CD8-positive, alpha-beta memory T cell (primary cell): Measurements from ENCODE around the gene HLTF. TPM values are rescaled to one million over a fixed set of nuclear protein-coding genes. Genes with fewer than 3 reads are reported as not detected.

Experiments
- CTCF ChIA-PET: fragments of 350-600 bp; sonication (Branson Sonifier 250); formaldehyde crosslinking; loops from one replicate; lab custom pipeline; 2021; ENCODE audit warnings: antibody characterized with exemption; lab: Charles Lee
- POLR2A ChIA-PET: fragments of 350-600 bp; sonication (Branson Sonifier 250); formaldehyde crosslinking; loops from one replicate; lab custom pipeline; 2021; ENCODE audit warnings: antibody characterized with exemption; lab: Charles Lee
- DNase-seq, 5 donors: peaks; one replicate each; pipeline versions ENCODE4 v3.0.0 to v3.0.0-alpha.2; 2020 to 2022; ENCODE audit warnings: mixed read lengths in 1 of 5
- H3K27ac ChIP-seq: one replicate; pipeline ENCODE4 v1.7.0; 2013; ENCODE audit warnings: low read depth, mild to moderate bottlenecking, low read length, moderate library complexity
- H3K27me3 ChIP-seq: 2 replicates; pipeline ENCODE4 v1.7.0; 2013; ENCODE audit warnings: low read length, mild to moderate bottlenecking; ENCODE audit not compliant: insufficient read depth, poor library complexity, severe bottlenecking
- H3K36me3 ChIP-seq: 2 replicates; pipeline ENCODE4 v1.7.0; 2013; ENCODE audit warnings: mild to moderate bottlenecking, low read length, moderate library complexity; ENCODE audit not compliant: insufficient read depth
- H3K4me1 ChIP-seq: 2 replicates; pipeline ENCODE4 v1.7.0; 2013; ENCODE audit warnings: mild to moderate bottlenecking, low read length, moderate library complexity; ENCODE audit not compliant: insufficient read depth
- H3K4me3 ChIP-seq: 2 replicates; pipeline ENCODE4 v1.7.0; 2013; ENCODE audit warnings: mild to moderate bottlenecking, low read length
- H3K9me3 ChIP-seq: 2 replicates; pipeline ENCODE4 v1.7.0; 2013; ENCODE audit warnings: mild to moderate bottlenecking, low read length
- H3K27ac Mint-ChIP-seq, 8 donors: one replicate each; pipeline ENCODE4 v1.8.0; 2020 to 2021; ENCODE audit warnings: mixed read lengths in 8 of 8, mild to moderate bottlenecking in 6 of 8, inconsistent platforms in 3 of 8, moderate library complexity in 3 of 8
- H3K27me3 Mint-ChIP-seq, 2 donors: one replicate each; pipeline ENCODE4 v1.8.0; 2020 to 2021; ENCODE audit warnings: mixed read lengths in 2 of 2, mild to moderate bottlenecking in 1 of 2, moderate library complexity in 1 of 2
- H3K36me3 Mint-ChIP-seq, 3 donors: one replicate each; pipeline ENCODE4 v1.8.0; 2020 to 2021; ENCODE audit warnings: mixed read lengths in 3 of 3, inconsistent platforms in 1 of 3, mild to moderate bottlenecking in 1 of 3
- H3K4me1 Mint-ChIP-seq, 3 donors: one replicate each; pipeline ENCODE4 v1.8.0; 2020 to 2021; ENCODE audit warnings: mixed read lengths in 3 of 3, inconsistent platforms in 1 of 3, mild to moderate bottlenecking in 1 of 3
- H3K4me3 Mint-ChIP-seq, 7 donors: one replicate each; pipeline ENCODE4 v1.8.0; 2020 to 2021; ENCODE audit warnings: mixed read lengths in 7 of 7, mild to moderate bottlenecking in 6 of 7, moderate library complexity in 4 of 7, inconsistent platforms in 2 of 7
- H3K9me3 Mint-ChIP-seq, 5 donors: one replicate each; pipeline ENCODE4 v1.8.0; 2020 to 2022; ENCODE audit warnings: mixed read lengths in 5 of 5, mild to moderate bottlenecking in 3 of 5, moderate library complexity in 2 of 5, inconsistent platforms in 1 of 5
- polyA plus RNA-seq: library from polyadenylated mRNA; unstranded; fragments of 300-500 nt; fragmentation: Illumina TruSeq; gene quantifications from one replicate; pipeline ENCODE4 v1.2.3, GENCODE V29; 2021
- total RNA-seq, 2 experiments: library from RNA; stranded (reverse); gene quantifications; one replicate each; pipeline ENCODE4 v1.2.3, GENCODE V29; 2021

Gene HLTF, protein sequence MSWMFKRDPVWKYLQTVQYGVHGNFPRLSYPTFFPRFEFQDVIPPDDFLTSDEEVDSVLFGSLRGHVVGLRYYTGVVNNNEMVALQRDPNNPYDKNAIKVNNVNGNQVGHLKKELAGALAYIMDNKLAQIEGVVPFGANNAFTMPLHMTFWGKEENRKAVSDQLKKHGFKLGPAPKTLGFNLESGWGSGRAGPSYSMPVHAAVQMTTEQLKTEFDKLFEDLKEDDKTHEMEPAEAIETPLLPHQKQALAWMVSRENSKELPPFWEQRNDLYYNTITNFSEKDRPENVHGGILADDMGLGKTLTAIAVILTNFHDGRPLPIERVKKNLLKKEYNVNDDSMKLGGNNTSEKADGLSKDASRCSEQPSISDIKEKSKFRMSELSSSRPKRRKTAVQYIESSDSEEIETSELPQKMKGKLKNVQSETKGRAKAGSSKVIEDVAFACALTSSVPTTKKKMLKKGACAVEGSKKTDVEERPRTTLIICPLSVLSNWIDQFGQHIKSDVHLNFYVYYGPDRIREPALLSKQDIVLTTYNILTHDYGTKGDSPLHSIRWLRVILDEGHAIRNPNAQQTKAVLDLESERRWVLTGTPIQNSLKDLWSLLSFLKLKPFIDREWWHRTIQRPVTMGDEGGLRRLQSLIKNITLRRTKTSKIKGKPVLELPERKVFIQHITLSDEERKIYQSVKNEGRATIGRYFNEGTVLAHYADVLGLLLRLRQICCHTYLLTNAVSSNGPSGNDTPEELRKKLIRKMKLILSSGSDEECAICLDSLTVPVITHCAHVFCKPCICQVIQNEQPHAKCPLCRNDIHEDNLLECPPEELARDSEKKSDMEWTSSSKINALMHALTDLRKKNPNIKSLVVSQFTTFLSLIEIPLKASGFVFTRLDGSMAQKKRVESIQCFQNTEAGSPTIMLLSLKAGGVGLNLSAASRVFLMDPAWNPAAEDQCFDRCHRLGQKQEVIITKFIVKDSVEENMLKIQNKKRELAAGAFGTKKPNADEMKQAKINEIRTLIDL
- total RNA-seq (10 to 100 TPM; 17.5 to 18.6 TPM), polyA plus RNA-seq (20.9 TPM)

DNA sequence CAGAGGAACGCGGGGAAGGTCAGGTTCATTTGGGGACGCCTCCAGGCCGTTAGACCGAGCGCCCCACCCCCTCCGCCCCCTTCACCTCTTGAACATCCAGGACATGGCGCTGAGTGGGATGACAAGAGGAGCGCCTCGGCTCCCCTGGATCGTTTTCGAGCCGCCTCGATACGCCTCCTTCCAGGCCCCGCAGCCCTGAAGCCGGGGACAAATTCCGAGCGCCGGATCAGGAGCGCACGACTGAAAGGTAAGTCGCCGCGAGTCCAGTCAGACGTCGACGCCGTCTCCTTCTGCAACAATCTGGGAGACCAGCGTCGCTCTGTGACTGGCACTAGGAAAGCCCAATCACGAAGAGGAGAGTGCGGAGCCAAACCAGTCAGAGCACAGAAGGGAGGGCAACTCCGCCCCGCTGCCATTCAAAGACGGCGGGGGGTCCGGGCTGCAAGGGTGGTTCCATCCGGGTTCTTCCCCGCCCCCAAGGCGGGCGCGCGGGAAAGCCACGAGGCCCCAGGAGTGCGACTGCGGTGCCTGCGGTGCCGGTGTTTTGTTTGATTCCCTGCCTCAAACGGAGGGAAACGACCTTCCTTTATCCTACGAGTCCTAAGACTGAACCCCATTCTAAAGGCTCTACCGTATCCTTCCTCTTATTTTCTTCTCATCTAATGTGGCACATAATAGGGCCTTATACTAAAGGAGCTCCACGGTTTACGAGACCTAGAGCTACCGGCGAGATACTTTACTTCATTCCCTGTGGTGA lies at the start of gene HLTF:
Gene HLTF, minus strand, starts transcription at position 302 of the 757 bp plus-strand sequence. Its CDS starts 197 bp downstream, at position 105.
- peak; percentile 86 to 94 (median 91) for DNase-seq
- Histone ChIP-seq H3K9me3 (no peaks in the 10 kb centered on the region), H3K36me3 (no peaks in the 10 kb centered on the region), H3K4me3 (peak within 1 kb of the TSS; percentile 90), H3K4me1 (peaks cover 13% of the 10 kb centered on the region), H3K27ac (peak within 1 kb of the TSS; percentile 64), H3K27me3 (no peaks in the 10 kb centered on the region)
- Mint-ChIP-seq H3K9me3 (no peaks in the 10 kb centered on the region), H3K36me3 (peaks cover 1 to 18% (median 3%) of the 10 kb centered on the region in 3 donors), H3K27me3 (no peaks in the 10 kb centered on the region), H3K27ac (peak within 1 kb of the TSS; percentile 67 to 97 (median 94)), H3K4me1 (peaks cover 22 to 36% (median 31%) of the 10 kb centered on the region in 3 donors), H3K4me3 (peak within 1 kb of the TSS; percentile 93 to 100 (median 98))
- CTCF ChIA-PET = interaction anchor here (0.9 to 1.9 kb wide), 3 partner anchors 9 to 95 kb away, joined by 3 to 5 read pairs (median 3); partner anchors contain the start of gene GYG1
- POLR2A ChIA-PET = interaction anchor here (1.3 kb wide), 1 partner anchor 44 kb away, joined by 3 read pairs; no protein-coding TSS in a partner anchor

DNA sequence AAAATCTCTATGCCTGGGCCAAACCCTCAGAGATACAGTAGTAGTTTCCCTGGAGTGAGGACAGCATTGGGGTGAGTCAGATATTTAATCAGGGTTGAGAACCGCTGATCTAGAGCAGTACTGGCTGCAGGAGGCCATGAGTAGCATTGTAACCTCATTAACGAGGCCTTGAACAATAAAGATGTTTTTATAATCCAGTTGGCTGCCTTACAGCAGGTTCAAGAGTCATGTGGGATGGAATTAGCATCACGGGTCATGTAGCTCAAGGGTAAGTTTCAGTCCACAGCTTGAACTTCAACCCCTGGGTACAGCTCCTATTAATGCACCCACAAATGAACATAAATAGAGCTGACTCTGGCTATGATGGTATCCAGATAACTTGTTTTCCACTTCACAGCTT lies 48.2 kb upstream of the HLTF start:
- ChIA-PET CTCF (no interaction called here), POLR2A (no interaction called here)
- no peak overlapping the region for H3K4me3 ChIP-seq
- no peaks in the 10 kb centered on the region for H3K9me3 ChIP-seq
- no peaks in the 10 kb centered on the region for H3K36me3 ChIP-seq
- H3K36me3 Mint-ChIP-seq = peaks cover 0 to 24% (median 5%) of the 10 kb centered on the region in 3 donors
- no peaks in the 10 kb centered on the region for H3K9me3 Mint-ChIP-seq
- H3K4me1 Mint-ChIP-seq = peaks cover 54 to 90% (median 82%) of the 10 kb centered on the region in 3 donors
- H3K27ac ChIP-seq = no peak overlapping the region
- peak overlapping the region in 1 of 7 donors; percentile 6 for H3K4me3 Mint-ChIP-seq
- peak overlapping the region in 1 of 8 donors; percentile 72 for H3K27ac Mint-ChIP-seq
- H3K4me1 ChIP-seq = peaks cover 27% of the 10 kb centered on the region
- no peaks in the 10 kb centered on the region for H3K27me3 ChIP-seq
- no peak for DNase-seq
- H3K27me3 Mint-ChIP-seq = no peaks in the 10 kb centered on the region

DNA sequence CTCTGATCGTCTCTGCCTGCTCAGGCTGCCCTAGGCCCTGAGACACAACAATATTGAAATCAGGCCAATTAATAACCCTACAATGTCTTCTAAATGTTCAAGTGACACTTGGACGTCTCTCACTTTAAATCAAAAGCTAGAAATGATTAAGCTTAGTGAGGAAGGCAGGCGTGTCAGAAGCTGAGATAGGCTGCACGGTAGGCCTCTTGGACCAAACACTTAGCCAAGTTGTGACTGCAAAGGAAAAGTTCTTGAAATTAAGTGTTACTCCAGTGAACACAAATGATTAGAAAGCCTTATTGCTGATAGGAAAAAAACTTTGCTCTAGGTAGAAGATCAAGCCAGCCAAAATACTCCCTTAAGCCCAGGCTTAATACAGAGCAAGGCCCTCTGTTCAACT lies 45.3 kb upstream of the HLTF start:
- Mint-ChIP-seq H3K4me3 (peak overlapping the region; percentile 86 to 99 (median 96)), H3K27me3 (no peaks in the 10 kb centered on the region), H3K4me1 (peaks cover 51 to 74% (median 72%) of the 10 kb centered on the region in 3 donors), H3K9me3 (no peaks in the 10 kb centered on the region), H3K36me3 (peaks cover 0 to 26% (median 2%) of the 10 kb centered on the region in 3 donors), H3K27ac (peak overlapping the region; percentile 64 to 97 (median 90))
- ChIA-PET CTCF (interaction anchor here (0.9 to 1.6 kb wide), 2 partner anchors 11 to 33 kb away, joined by 3 to 8 read pairs; no protein-coding TSS in a partner anchor), POLR2A (interaction anchor here (1.0 kb wide), 1 partner anchor 145 kb away, joined by 3 read pairs; no protein-coding TSS in a partner anchor)
- Histone ChIP-seq H3K4me3 (no peak overlapping the region), H3K36me3 (no peaks in the 10 kb centered on the region), H3K27me3 (no peaks in the 10 kb centered on the region), H3K4me1 (peaks cover 37% of the 10 kb centered on the region), H3K9me3 (no peaks in the 10 kb centered on the region), H3K27ac (no peak overlapping the region)
- DNase-seq = no peak

DNA sequence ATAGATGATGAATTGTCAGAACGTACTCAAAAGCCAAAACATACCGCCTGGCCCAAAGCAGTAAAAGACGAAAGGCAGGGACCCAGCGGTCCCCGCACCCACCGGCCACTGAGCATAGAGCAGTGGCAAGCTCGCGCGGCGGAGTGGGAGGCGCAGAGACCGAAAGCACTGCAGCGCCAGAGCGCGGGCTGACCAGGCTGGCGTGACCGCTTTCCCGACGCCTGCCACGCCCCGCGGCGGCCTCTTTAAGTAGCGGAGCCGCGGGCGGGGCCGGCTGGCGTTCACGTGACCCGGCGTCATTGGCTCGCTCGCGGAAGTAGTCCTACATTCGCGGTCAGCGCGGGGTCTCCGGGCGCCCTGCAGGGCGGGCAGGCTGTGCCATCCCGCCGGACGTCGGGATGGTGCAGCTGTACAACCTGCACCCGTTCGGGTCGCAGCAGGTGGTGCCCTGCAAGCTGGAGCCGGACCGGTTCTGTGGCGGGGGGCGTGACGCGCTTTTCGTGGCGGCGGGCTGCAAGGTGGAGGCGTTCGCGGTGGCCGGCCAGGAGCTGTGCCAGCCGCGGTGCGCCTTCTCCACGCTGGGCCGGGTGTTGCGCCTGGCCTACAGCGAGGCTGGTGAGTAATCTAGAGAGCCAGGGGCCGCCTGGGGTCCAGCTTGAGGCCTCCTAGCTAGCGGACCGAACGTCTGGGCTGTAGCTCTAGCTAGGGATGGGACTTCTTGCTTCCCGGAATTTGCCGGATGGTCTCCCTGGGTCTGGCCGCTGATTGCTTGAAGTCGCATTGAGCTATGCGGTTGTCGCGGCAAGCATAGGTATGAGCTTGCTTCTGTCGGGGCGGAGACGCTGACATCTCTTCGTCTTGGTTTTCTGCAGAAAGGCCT lies 43.2 kb upstream of the HLTF start, which contains the start of gene HPS3:
Gene HPS3, plus strand, starts transcription at position 313 of the 880 bp plus-strand sequence. Its CDS starts 86 bp downstream, at position 399.
- Mint-ChIP-seq H3K36me3 (peaks cover 0 to 22% (median 2%) of the 10 kb centered on the region in 3 donors), H3K4me1 (peaks cover 46 to 54% (median 53%) of the 10 kb centered on the region in 3 donors), H3K4me3 (peak within 1 kb of the TSS; percentile 92 to 99 (median 96)), H3K9me3 (no peaks in the 10 kb centered on the region), H3K27ac (peak within 1 kb of the TSS; percentile 87 to 97 (median 93)), H3K27me3 (peaks cover 0 to 7% of the 10 kb centered on the region in 2 donors)
- Histone ChIP-seq H3K9me3 (no peaks in the 10 kb centered on the region), H3K4me1 (peaks cover 37% of the 10 kb centered on the region), H3K27me3 (no peaks in the 10 kb centered on the region), H3K27ac (peak within 1 kb of the TSS; percentile 86), H3K4me3 (peak within 1 kb of the TSS; percentile 85), H3K36me3 (no peaks in the 10 kb centered on the region)
- ChIA-PET CTCF (interaction anchor here (0.9 to 3.4 kb wide), 14 partner anchors 10 to 186 kb away, joined by 3 to 27 read pairs (median 4); partner anchors contain the start of gene GYG1), POLR2A (interaction anchor here (0.5 to 1.7 kb wide), 7 partner anchors 9 to 148 kb away, joined by 3 to 11 read pairs (median 5); partner anchors contain the start of genes GYG1 and HLTF)
- peak; percentile 79 to 88 (median 81) for DNase-seq

DNA sequence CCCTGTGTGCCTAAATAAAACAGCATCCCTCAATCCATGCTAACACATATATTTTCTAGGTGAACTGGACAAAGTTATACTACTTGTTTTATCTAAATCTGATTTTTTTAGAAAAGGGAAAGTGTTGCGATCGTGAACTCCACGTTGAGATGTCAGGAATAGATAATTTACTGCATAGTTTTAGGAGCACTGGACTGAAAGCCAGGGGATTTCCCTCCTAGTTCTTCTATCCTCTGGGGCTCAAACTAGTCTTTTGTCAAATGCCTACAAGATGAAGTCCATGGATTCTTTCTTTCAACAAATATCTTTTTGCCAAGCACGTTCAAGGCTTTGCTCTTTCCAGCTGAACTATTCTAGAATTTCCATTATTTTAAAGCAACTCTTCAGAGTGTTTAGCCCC lies 42.5 kb upstream of the HLTF start:
- no peaks in the 10 kb centered on the region for H3K36me3 ChIP-seq
- Mint-ChIP-seq H3K36me3 (peaks cover 0 to 18% (median 2%) of the 10 kb centered on the region in 3 donors), H3K9me3 (no peaks in the 10 kb centered on the region), H3K27ac (peak overlapping the region; percentile 87 to 97 (median 92)), H3K27me3 (peaks cover 0 to 13% of the 10 kb centered on the region in 2 donors), H3K4me1 (peaks cover 40 to 47% (median 46%) of the 10 kb centered on the region in 3 donors), H3K4me3 (peak overlapping the region; percentile 92 to 99 (median 96))
- no peaks in the 10 kb centered on the region for H3K27me3 ChIP-seq
- no peaks in the 10 kb centered on the region for H3K9me3 ChIP-seq
- peaks cover 37% of the 10 kb centered on the region for H3K4me1 ChIP-seq
- POLR2A ChIA-PET = interaction anchor here (0.8 to 1.7 kb wide), 3 partner anchors 8 to 145 kb away, joined by 3 to 10 read pairs (median 4); partner anchors contain the start of gene GYG1
- CTCF ChIA-PET = interaction anchor here (1.0 to 3.4 kb wide), 7 partner anchors 9 to 150 kb away, joined by 3 to 27 read pairs (median 8); partner anchors contain the start of gene GYG1
- no peak for DNase-seq
- peak overlapping the region; percentile 86 for H3K27ac ChIP-seq
- H3K4me3 ChIP-seq = peak overlapping the region; percentile 85
